HepG2 (cell line): ENCODE data around the gene KIAA1191. TPM values are rescaled to one million over a fixed set of nuclear protein-coding genes. Genes with fewer than 3 reads are reported as not detected.

Experiments used
- KAT7 ChIP-seq: IDR thresholded peaks from 2 replicates; pipeline ENCODE4 v1.6.1; 2018; ENCODE audit warnings: borderline replicate concordance, missing compliant biosample characterization
- MAZ ChIP-seq, 2 experiments: sonication (generic) in 1 of 2; formaldehyde crosslinking in 1 of 2; IDR thresholded peaks; 2 replicates each; pipeline versions ENCODE4 v1.5.0 to v1.6.1; 2012 to 2020; ENCODE audit warnings: low read depth in 2 of 2, mild to moderate bottlenecking in 2 of 2, borderline replicate concordance in 1 of 2, improper control_type of control experiment in 1 of 2, low read length in 1 of 2, missing genetic modification reagents in 1 of 2, moderate library complexity in 1 of 2
- MTA1 ChIP-seq: sonication (generic); formaldehyde crosslinking; IDR thresholded peaks from 2 replicates; pipeline ENCODE4 v1.4.0; 2020; ENCODE audit warnings: missing genetic modification reagents, mild to moderate bottlenecking, borderline replicate concordance
- RARA ChIP-seq: IDR thresholded peaks from 2 replicates; pipeline ENCODE4 v1.6.1; 2016; ENCODE audit warnings: missing genetic modification reagents, missing compliant biosample characterization
- RBAK ChIP-seq: sonication (generic); formaldehyde crosslinking; IDR thresholded peaks from 2 replicates; pipeline ENCODE4 v1.5.1; 2020; ENCODE audit warnings: mild to moderate bottlenecking, missing genetic modification reagents
- TCF7L2 ChIP-seq: IDR thresholded peaks from 2 replicates; pipeline ENCODE4 v1.6.1; 2011; ENCODE audit warnings: mild to moderate bottlenecking, low read depth, low read length, moderate library complexity
- ZNF20 ChIP-seq: sonication (generic); formaldehyde crosslinking; IDR thresholded peaks from 2 replicates; pipeline ENCODE4 v1.4.0; 2020; ENCODE audit warnings: mild to moderate bottlenecking, moderate library complexity, missing genetic modification reagents
- ZNF232 ChIP-seq: sonication (generic); formaldehyde crosslinking; IDR thresholded peaks from 2 replicates; pipeline ENCODE4 v1.4.0; 2020; ENCODE audit warnings: missing genetic modification reagents, borderline replicate concordance
- ZNF563 ChIP-seq: sonication (generic); formaldehyde crosslinking; IDR thresholded peaks from 2 replicates; pipeline ENCODE4 v1.8.0; 2022; ENCODE audit warnings: mild to moderate bottlenecking, moderate library complexity, missing genetic modification reagents
- ZNF816 ChIP-seq: sonication (generic); formaldehyde crosslinking; IDR thresholded peaks from 2 replicates; pipeline ENCODE4 v1.8.0; 2022; ENCODE audit warnings: missing genetic modification reagents, mild to moderate bottlenecking, borderline replicate concordance
- polyA plus RNA-seq, 8 experiments: library from polyadenylated mRNA; depleted of rRNA in 3 of 8; stranded (reverse) in 7 of 8; unstranded in 1 of 8; fragments of >200 nt; fragmentation: Illumina TruSeq in 4 of 8; extraction: Trizol in 4 of 8; gene quantifications; 2 replicates each; pipeline versions ENCODE4 v1.2.1 to v1.2.3, GENCODE V29; 2011 to 2016; ENCODE audit warnings: low read depth in 4 of 8, missing spikeins in 1 of 8, mixed read lengths in 1 of 8; ENCODE audit not compliant: insufficient read depth in 1 of 8
- total RNA-seq, 5 experiments: library from RNA; depleted of rRNA; stranded (reverse); fragments of >200 nt; fragmentation: Illumina TruSeq; extraction: Trizol; gene quantifications; 2 replicates each; pipeline ENCODE4 v1.2.3, GENCODE V29; 2016; ENCODE audit warnings: low read depth in 1 of 5
- TF ChIP-seq, protein P1 (sequence below), 2 experiments: fragments of 450-650 bp in 1 of 2; sonication (generic) in 1 of 2; formaldehyde crosslinking in 1 of 2; IDR thresholded peaks; 2 replicates each; pipeline versions ENCODE4 v1.6.1 to v1.8.0; 2016 to 2022; ENCODE audit warnings: antibody characterized with exemption in 1 of 2, mild to moderate bottlenecking in 1 of 2, missing genetic modification reagents in 1 of 2
- TF ChIP-seq, protein P2 (sequence below): IDR thresholded peaks from 2 replicates; pipeline ENCODE4 v1.6.1; 2016; ENCODE audit warnings: missing compliant biosample characterization, missing genetic modification reagents, borderline replicate concordance
- TF ChIP-seq, protein P3 (sequence below): sonication (generic); formaldehyde crosslinking; IDR thresholded peaks from 2 replicates; pipeline ENCODE4; 2020; ENCODE audit warnings: missing genetic modification reagents, mild to moderate bottlenecking, borderline replicate concordance

Gene KIAA1191
- total and polyA plus RNA-seq, 2 of the 13 experiments (the other 11 are each of a cell fraction or from before 2014, with no cell fraction given), result 63.6 to 103 TPM

DNA sequence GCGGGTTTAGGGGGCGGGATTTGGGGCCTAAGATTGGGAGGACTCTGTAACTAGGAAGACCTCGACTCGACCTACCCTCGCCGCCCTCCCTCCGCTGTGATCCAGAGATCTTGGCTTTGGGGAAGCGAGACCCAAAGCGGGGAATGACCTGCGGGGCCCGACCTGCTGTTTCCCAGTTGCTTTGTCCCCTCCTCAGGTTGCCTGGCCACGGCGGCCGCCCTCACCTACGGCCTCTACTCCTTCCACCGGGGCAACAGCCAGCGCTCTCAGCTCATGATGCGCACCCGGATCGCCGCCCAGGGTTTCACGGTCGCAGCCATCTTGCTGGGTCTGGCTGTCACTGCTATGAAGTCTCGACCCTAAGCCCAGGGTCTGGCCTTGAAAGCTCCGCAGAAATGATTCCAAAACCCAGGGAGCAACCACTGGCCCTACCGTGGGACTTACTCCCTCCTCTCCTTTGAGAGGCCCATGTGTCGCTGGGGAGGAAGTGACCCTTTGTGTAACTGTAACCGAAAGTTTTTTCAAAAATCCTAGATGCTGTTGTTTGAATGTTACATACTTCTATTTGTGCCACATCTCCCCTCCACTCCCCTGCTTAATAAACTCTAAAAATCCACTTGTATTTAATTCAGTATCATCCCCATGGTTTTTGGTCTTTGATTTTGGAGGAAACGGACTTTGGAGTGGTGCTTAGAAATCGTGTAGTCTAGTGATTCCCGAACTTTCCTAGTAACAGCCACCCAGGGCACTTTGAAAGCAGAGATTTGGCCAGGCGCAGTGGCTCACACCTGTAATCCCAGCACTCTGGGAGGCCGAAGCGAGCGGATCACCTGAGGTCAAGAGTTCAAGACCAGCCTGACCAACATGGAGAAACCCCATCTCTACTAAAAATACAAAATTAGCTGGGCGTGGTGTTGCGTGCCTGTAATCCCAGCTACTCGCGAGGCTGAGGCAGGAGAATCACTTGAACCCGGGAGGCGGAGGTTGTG, 27.9 kb upstream of the KIAA1191 start (continued):
- TF ChIP-seq, protein P1, sequence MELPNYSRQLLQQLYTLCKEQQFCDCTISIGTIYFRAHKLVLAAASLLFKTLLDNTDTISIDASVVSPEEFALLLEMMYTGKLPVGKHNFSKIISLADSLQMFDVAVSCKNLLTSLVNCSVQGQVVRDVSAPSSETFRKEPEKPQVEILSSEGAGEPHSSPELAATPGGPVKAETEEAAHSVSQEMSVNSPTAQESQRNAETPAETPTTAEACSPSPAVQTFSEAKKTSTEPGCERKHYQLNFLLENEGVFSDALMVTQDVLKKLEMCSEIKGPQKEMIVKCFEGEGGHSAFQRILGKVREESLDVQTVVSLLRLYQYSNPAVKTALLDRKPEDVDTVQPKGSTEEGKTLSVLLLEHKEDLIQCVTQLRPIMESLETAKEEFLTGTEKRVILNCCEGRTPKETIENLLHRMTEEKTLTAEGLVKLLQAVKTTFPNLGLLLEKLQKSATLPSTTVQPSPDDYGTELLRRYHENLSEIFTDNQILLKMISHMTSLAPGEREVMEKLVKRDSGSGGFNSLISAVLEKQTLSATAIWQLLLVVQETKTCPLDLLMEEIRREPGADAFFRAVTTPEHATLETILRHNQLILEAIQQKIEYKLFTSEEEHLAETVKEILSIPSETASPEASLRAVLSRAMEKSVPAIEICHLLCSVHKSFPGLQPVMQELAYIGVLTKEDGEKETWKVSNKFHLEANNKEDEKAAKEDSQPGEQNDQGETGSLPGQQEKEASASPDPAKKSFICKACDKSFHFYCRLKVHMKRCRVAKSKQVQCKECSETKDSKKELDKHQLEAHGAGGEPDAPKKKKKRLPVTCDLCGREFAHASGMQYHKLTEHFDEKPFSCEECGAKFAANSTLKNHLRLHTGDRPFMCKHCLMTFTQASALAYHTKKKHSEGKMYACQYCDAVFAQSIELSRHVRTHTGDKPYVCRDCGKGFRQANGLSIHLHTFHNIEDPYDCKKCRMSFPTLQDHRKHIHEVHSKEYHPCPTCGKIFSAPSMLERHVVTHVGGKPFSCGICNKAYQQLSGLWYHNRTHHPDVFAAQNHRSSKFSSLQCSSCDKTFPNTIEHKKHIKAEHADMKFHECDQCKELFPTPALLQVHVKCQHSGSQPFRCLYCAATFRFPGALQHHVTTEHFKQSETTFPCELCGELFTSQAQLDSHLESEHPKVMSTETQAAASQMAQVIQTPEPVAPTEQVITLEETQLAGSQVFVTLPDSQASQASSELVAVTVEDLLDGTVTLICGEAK (IDR thresholded peaks at IDR 0.05), result no peak
- TF ChIP-seq, protein P1 (CRISPR knock-in tag; IDR thresholded peaks at IDR 0.05), result no peak
- TF ChIP-seq RBAK (CRISPR knock-in tag) (no peak), MTA1 (no peak), ZNF563 (peak; percentile 50; the same call in 1 of the 2 replicates), KAT7 (peak; percentile 40; the same call in 1 of the 2 replicates), TCF7L2 (no peak), ZNF816 (CRISPR knock-in tag) (0 out of 2 replicates have a peak, but pooled peaks have one; percentile 62), ZNF20 (CRISPR knock-in tag) (no peak), MAZ (IDR thresholded peaks at IDR 0.05; ENCODE audit: borderline replicate concordance, low read depth, low read length) (no peak; the same call in 1 of the 2 replicates), MAZ (CRISPR knock-in tag; IDR thresholded peaks at IDR 0.05; ENCODE audit: low read depth) (no peak; the same call in 1 of the 2 replicates), RARA (CRISPR knock-in tag) (peak; percentile 5; the same call in 1 of the 2 replicates), ZNF232 (CRISPR knock-in tag) (no peak)
- TF ChIP-seq, protein P2, sequence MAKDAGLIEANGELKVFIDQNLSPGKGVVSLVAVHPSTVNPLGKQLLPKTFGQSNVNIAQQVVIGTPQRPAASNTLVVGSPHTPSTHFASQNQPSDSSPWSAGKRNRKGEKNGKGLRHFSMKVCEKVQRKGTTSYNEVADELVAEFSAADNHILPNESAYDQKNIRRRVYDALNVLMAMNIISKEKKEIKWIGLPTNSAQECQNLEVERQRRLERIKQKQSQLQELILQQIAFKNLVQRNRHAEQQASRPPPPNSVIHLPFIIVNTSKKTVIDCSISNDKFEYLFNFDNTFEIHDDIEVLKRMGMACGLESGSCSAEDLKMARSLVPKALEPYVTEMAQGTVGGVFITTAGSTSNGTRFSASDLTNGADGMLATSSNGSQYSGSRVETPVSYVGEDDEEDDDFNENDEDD, result 0 out of 2 replicates have a peak, but pooled peaks have one; percentile 6
- TF ChIP-seq, protein P3, sequence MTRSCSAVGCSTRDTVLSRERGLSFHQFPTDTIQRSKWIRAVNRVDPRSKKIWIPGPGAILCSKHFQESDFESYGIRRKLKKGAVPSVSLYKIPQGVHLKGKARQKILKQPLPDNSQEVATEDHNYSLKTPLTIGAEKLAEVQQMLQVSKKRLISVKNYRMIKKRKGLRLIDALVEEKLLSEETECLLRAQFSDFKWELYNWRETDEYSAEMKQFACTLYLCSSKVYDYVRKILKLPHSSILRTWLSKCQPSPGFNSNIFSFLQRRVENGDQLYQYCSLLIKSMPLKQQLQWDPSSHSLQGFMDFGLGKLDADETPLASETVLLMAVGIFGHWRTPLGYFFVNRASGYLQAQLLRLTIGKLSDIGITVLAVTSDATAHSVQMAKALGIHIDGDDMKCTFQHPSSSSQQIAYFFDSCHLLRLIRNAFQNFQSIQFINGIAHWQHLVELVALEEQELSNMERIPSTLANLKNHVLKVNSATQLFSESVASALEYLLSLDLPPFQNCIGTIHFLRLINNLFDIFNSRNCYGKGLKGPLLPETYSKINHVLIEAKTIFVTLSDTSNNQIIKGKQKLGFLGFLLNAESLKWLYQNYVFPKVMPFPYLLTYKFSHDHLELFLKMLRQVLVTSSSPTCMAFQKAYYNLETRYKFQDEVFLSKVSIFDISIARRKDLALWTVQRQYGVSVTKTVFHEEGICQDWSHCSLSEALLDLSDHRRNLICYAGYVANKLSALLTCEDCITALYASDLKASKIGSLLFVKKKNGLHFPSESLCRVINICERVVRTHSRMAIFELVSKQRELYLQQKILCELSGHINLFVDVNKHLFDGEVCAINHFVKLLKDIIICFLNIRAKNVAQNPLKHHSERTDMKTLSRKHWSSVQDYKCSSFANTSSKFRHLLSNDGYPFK (CRISPR knock-in tag), result peak; percentile 60; the same call in 1 of the 2 replicates
